Activated naive CD8-positive, alpha-beta T cell treated with anti-CD3 and anti-CD28 coated beads, Interleukin-2, amount 50 U/mL, for 24 hours (primary cell): ENCODE results near the gene FAM177A1.
"Not testable (repeated sequence)": the region's sequence is repeated elsewhere in the genome, so short reads cannot be mapped to it uniquely, and the experiment has no call there.

ENCODE experiments used
- ATAC-seq: fragments of 150-1000 bp; cut with Tn5 transposase; one replicate; pipeline ENCODE4 v1.10.0; 2021
- DNase-seq: peaks from one replicate; pipeline ENCODE4 v3.0.0; 2021
- H3K27ac Mint-ChIP-seq: one replicate; pipeline ENCODE4 v1.8.0; 2021; ENCODE audit warnings: mild to moderate bottlenecking, mixed read lengths
- H3K27me3 Mint-ChIP-seq: one replicate; pipeline ENCODE4 v1.8.0; 2021; ENCODE audit warnings: mixed read lengths
- H3K36me3 Mint-ChIP-seq: one replicate; pipeline ENCODE4 v1.8.0; 2021; ENCODE audit warnings: low read depth, mixed read lengths
- H3K4me1 Mint-ChIP-seq: one replicate; pipeline ENCODE4 v1.8.0; 2021; ENCODE audit warnings: mixed read lengths
- H3K4me3 Mint-ChIP-seq: one replicate; pipeline ENCODE4 v1.8.0; 2021; ENCODE audit warnings: mild to moderate bottlenecking, moderate library complexity, mixed read lengths
- H3K9me3 Mint-ChIP-seq: one replicate; pipeline ENCODE4 v1.8.0; 2021; ENCODE audit warnings: mixed read lengths

Gene FAM177A1

GRCh38 chr14:35083530-35084150, 37.6 kb downstream of the FAM177A1 start:
- Mint-ChIP-seq H3K27me3 (no peaks in the 10 kb centered on the region), H3K4me1 (no peaks in the 10 kb centered on the region), H3K4me3 (no peak overlapping the region), H3K9me3 (no peaks in the 10 kb centered on the region), H3K36me3 (peaks cover 28% of the 10 kb centered on the region), H3K27ac (no peak overlapping the region)
- DNase-seq (no peak), ATAC-seq (no peak)

DNA sequence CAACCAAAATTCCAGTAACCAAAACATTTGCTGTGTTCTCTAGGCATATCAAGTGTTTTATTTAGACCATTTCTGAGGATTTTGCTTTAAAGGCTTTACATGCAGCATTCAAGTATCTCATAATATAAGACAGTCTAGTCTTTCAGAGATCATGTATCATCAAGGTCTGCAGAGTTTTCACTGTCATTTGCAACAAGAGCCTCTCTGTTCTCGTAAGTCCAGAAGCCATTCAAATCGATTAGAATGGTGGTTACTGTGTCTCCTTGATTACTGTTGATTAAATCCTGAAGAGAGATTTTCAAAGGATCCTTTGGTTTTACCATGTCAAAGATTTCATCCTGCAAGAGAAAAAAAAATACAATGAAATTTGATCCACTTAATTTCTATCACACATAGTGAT, 39.4 kb downstream of the FAM177A1 start:
- ATAC-seq (no peak), DNase-seq (no peak)
- Mint-ChIP-seq H3K27me3 (no peaks in the 10 kb centered on the region), H3K4me1 (no peaks in the 10 kb centered on the region), H3K9me3 (no peaks in the 10 kb centered on the region), H3K4me3 (no peak overlapping the region), H3K36me3 (peaks cover 28% of the 10 kb centered on the region), H3K27ac (no peak overlapping the region)

GRCh38 chr14:35088514-35088913, 42.4 kb downstream of the FAM177A1 start:
- Mint-ChIP-seq H3K9me3 (no peaks in the 10 kb centered on the region), H3K4me3 (no peak overlapping the region), H3K4me1 (no peaks in the 10 kb centered on the region), H3K36me3 (peaks cover 35% of the 10 kb centered on the region), H3K27ac (no peak overlapping the region), H3K27me3 (no peaks in the 10 kb centered on the region)
- no peak for ATAC-seq
- no peak for DNase-seq

DNA sequence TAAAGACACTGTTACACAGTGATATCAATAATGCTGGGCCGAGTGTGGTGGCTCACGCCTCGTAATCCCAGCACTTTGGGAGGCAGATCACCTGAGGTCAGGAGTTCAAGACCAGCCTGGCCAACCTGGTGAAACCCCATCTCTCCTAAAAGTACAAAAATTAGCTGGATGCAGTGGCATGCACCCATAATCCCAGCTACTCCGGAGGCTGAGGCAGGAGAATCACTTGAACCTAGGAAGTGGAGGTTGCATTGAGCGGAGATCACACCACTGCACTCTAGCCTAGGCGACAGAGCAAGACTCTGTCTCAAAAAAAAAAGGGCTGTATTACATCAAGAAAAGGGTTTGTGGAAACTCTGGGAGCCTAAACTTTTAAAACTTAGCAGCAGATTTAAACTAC, 48.6 kb downstream of the FAM177A1 start:
- H3K4me3 Mint-ChIP-seq, H3K27ac Mint-ChIP-seq, DNase-seq, H3K4me1 Mint-ChIP-seq, H3K27me3 Mint-ChIP-seq, ATAC-seq, H3K9me3 Mint-ChIP-seq: not testable (repeated sequence)
- peaks cover 29% of the 10 kb centered on the region for H3K36me3 Mint-ChIP-seq

GRCh38 chr14:35107866-35108265, 61.8 kb downstream of the FAM177A1 start:
- ATAC-seq (no peak), DNase-seq (no peak)
- Mint-ChIP-seq H3K27me3 (no peaks in the 10 kb centered on the region), H3K9me3 (no peaks in the 10 kb centered on the region), H3K4me1 (peaks cover 3% of the 10 kb centered on the region), H3K36me3 (peaks cover 40% of the 10 kb centered on the region), H3K4me3 (no peak overlapping the region), H3K27ac (no peak overlapping the region)

GRCh38 chr14:35112641-35113040, 66.6 kb downstream of the FAM177A1 start:
- H3K4me1 Mint-ChIP-seq: peaks cover 5% of the 10 kb centered on the region
- no peak for DNase-seq
- no peaks in the 10 kb centered on the region for H3K27me3 Mint-ChIP-seq
- ATAC-seq: no peak
- H3K4me3 Mint-ChIP-seq: no peak overlapping the region
- no peaks in the 10 kb centered on the region for H3K9me3 Mint-ChIP-seq
- no peak overlapping the region for H3K27ac Mint-ChIP-seq
- peaks cover 44% of the 10 kb centered on the region for H3K36me3 Mint-ChIP-seq

- Mint-ChIP-seq H3K27me3 (no peaks in the 10 kb centered on the region), H3K9me3 (no peaks in the 10 kb centered on the region), H3K4me3 (no peak overlapping the region), H3K4me1 (peaks cover 9% of the 10 kb centered on the region), H3K27ac (no peak overlapping the region), H3K36me3 (peaks cover 44% of the 10 kb centered on the region)
- DNase-seq (no peak), ATAC-seq (no peak)
These were observed 67.4 kb downstream of the FAM177A1 start for GRCh38 chr14:35113308-35113950.

- no peak overlapping the region for H3K4me3 Mint-ChIP-seq
- ATAC-seq: no peak
These were observed 68.0 kb downstream of the FAM177A1 start for GRCh38 chr14:35114036-35114435.

DNA sequence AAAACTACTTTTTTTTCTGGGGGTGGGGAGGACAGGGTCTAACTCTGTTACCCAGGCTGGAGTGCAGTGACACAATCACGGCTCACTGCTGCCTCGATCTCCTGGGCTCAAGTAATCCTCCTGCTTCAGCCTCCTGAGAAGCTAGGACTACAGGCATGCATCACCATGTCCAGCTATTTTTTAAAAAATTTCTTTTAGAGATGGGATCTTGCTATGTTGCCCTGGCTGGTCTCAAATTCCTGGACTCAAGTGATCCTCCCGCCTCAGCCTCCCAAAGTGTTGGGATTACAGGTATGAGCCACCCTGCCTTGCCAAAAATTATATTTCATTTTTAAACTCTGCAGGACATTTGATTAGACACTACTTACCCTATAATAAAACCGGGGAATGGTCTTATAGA, 70.2 kb downstream of the FAM177A1 start:
- H3K27ac Mint-ChIP-seq: no peak overlapping the region
- H3K36me3 Mint-ChIP-seq: peaks cover 36% of the 10 kb centered on the region
- H3K27me3 Mint-ChIP-seq: no peaks in the 10 kb centered on the region

More at GRCh38 chr14:35114036-35114435, 68.0 kb downstream of the FAM177A1 start:
- peaks cover 44% of the 10 kb centered on the region for H3K36me3 Mint-ChIP-seq
- DNase-seq: no peak
- H3K27ac Mint-ChIP-seq: no peak overlapping the region
- H3K4me1 Mint-ChIP-seq: peaks cover 15% of the 10 kb centered on the region
- H3K27me3 Mint-ChIP-seq: no peaks in the 10 kb centered on the region
- H3K9me3 Mint-ChIP-seq: no peaks in the 10 kb centered on the region

GRCh38 chr14:35117112-35117511, 71.0 kb downstream of the FAM177A1 start:
- Mint-ChIP-seq H3K27ac (no peak overlapping the region), H3K4me1 (peaks cover 30% of the 10 kb centered on the region), H3K4me3 (no peak overlapping the region), H3K9me3 (no peaks in the 10 kb centered on the region), H3K27me3 (no peaks in the 10 kb centered on the region), H3K36me3 (peaks cover 27% of the 10 kb centered on the region)
- no peak for ATAC-seq
- no peak for DNase-seq

More for the DNA sequence above, 70.2 kb downstream of the FAM177A1 start:
- no peak for DNase-seq
- no peak for ATAC-seq
- H3K9me3 Mint-ChIP-seq: no peaks in the 10 kb centered on the region
- H3K4me3 Mint-ChIP-seq: no peak overlapping the region
- H3K4me1 Mint-ChIP-seq: peaks cover 29% of the 10 kb centered on the region

DNA sequence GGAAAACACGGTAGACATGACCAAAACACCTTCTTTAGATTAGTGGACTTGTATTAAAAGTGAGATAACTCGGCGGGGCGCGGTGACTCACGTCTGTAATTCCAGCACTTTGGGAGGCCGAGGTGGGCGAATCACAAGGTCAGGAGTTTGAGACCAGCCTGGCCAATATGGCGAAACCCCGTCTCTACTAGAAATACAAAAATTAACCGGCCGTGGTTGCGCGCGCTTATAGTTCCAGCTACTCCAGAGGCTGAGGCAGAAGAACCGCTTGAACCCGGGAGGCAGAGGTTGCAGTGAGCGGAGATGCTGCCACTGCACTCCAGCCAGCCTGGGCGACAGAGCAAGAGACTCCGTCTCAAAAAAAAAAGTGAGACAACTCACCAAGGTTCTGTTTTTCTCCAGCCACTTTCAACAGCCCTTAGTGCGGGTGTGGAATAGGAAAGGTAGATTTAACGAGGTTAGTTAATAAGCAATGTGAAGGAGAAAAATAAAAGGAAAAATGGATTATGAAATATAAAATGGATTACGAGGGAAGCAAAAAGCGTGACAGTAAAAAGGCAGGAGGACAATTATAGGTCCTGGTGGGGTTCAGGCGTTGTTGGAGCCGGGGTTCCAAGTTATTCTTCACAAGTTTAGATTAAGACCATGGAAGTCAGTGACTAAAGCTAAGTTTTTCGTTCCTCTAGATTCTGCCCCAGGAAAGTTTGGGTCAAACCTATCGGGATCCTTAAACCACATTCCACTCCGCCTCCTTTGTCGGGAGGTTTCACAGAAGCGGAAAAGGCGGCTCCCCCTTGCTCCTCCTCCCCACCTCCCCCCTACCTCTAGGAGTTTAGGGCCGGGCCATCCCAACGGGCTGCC, 75.2 kb downstream of the FAM177A1 start:
- Mint-ChIP-seq H3K9me3 (no peaks in the 10 kb centered on the region), H3K36me3 (peaks cover 17% of the 10 kb centered on the region), H3K27ac (peak overlapping the region; percentile 100), H3K27me3 (no peaks in the 10 kb centered on the region), H3K4me3 (peak overlapping the region; percentile 88), H3K4me1 (peaks cover 61% of the 10 kb centered on the region)
- ATAC-seq: no peak
- DNase-seq: peak; percentile 10

- Mint-ChIP-seq H3K4me1 (peaks cover 62% of the 10 kb centered on the region), H3K27ac (peak within 1 kb of the TSS; percentile 100), H3K36me3 (peaks cover 20% of the 10 kb centered on the region), H3K27me3 (no peaks in the 10 kb centered on the region), H3K4me3 (peak within 1 kb of the TSS; percentile 88), H3K9me3 (no peaks in the 10 kb centered on the region)
- DNase-seq: peak; percentile 85
- peak; percentile 90 for ATAC-seq
These were observed 76.0 kb downstream of the FAM177A1 start, which contains the start of the genes PPP2R3C and PRORP for GRCh38 chr14:35121887-35122695. Gene PPP2R3C (minus strand): TSS chr14:35121990. CDS start chr14:35121959, 31 bp downstream. Gene PRORP (plus strand): TSS chr14:35122552. CDS start chr14:35123246, 694 bp downstream.

DNA sequence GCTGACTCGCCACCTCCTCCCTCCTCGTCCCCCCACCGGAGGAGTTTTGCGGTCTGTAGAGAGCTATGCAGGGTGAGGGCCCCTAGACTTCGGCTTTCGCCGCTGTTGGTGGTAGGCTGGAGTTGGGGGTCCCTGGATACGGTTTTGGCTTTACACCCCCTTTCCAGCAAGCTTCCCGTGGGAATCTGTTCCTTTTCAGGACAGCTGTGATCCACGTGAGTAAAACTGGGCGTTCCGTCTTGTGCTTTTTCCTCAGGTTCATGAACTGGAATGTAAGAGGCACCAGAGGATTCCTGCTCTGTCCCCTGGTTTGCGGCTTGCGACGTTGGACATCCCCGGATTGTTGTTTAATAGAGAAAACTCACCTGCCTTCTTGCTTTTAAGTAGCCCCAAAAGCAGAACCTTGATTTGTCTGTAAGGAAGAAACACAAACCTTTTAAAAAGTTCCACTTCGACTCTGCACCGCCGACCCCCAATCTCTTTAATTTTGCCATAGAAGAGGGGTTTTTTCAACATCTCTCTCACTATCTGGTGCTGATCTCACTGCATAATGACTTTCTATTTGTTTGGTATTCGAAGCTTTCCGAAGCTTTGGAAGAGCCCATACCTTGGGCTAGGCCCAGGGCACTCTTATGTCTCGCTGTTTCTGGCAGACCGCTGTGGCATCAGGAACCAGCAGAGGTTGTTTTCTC, 76.8 kb downstream of the FAM177A1 start:
- H3K4me1 Mint-ChIP-seq: peaks cover 63% of the 10 kb centered on the region
- DNase-seq: no peak

GRCh38 chr14:35123388-35123703, 77.3 kb downstream of the FAM177A1 start:
- H3K4me3 Mint-ChIP-seq: peak overlapping the region; percentile 88
- ATAC-seq (no peak), DNase-seq (no peak)
- peaks cover 30% of the 10 kb centered on the region for H3K36me3 Mint-ChIP-seq
- H3K4me1 Mint-ChIP-seq: peaks cover 63% of the 10 kb centered on the region
- no peaks in the 10 kb centered on the region for H3K27me3 Mint-ChIP-seq
- H3K27ac Mint-ChIP-seq: peak overlapping the region; percentile 100
- H3K9me3 Mint-ChIP-seq: no peaks in the 10 kb centered on the region

More for the DNA sequence above, 76.8 kb downstream of the FAM177A1 start:
- ATAC-seq: no peak
- peak overlapping the region; percentile 100 for H3K27ac Mint-ChIP-seq
- H3K36me3 Mint-ChIP-seq: peaks cover 24% of the 10 kb centered on the region
- peak overlapping the region; percentile 88 for H3K4me3 Mint-ChIP-seq
- H3K27me3 Mint-ChIP-seq: no peaks in the 10 kb centered on the region
- no peaks in the 10 kb centered on the region for H3K9me3 Mint-ChIP-seq
